ENCODE results near the gene YY1AP1. TPM values are rescaled to one million over a fixed set of nuclear protein-coding genes. Genes with fewer than 3 reads are reported as not detected.
"Not testable (repeated sequence)": the region's sequence is repeated elsewhere in the genome, so short reads cannot be mapped to it uniquely, and the experiment has no call there.

The YY1AP1 gene
- total RNA-seq, 2 experiments from 2014 or later: 59.6 to 76.0 TPM

- H3K27ac Mint-ChIP-seq; ATAC-seq; H3K27me3 Mint-ChIP-seq; DNase-seq; intact Hi-C loops (cut with DNase I, micrococcal nuclease); POLR2A ChIA-PET; CTCF ChIA-PET; H3K4me3 Mint-ChIP-seq; H3K9me3 Mint-ChIP-seq (ENCODE audit: low read depth): not testable (repeated sequence)
- H3K4me1 Mint-ChIP-seq: peaks cover 12% of the 10 kb centered on the region
- peaks cover 41% of the 10 kb centered on the region for H3K36me3 Mint-ChIP-seq (ENCODE audit: low read depth)
Observed at GRCh38 chr1:155711457-155711856, 22.9 kb upstream of the YY1AP1 start.

GRCh38 chr1:155709391-155709790 lies 20.8 kb upstream of the YY1AP1 start:
- Mint-ChIP-seq H3K4me1 (peaks cover 17% of the 10 kb centered on the region), H3K27me3 (no peaks in the 10 kb centered on the region), H3K4me3 (no peak overlapping the region), H3K36me3 (ENCODE audit: low read depth) (peaks cover 39% of the 10 kb centered on the region), H3K9me3 (ENCODE audit: low read depth) (no peaks in the 10 kb centered on the region), H3K27ac (no peak overlapping the region)
- ChIA-PET CTCF (interaction anchor here (0.7 kb wide), 1 partner anchor 55 kb away, joined by 3 read pairs; no protein-coding TSS in a partner anchor), POLR2A (no interaction called here)
- ATAC-seq (no peak), DNase-seq (no peak)
- intact Hi-C loops (cut with DNase I, micrococcal nuclease): no loop called here

- H3K4me3 Mint-ChIP-seq: no peak overlapping the region
- no peak for ATAC-seq
- no peaks in the 10 kb centered on the region for H3K9me3 Mint-ChIP-seq (ENCODE audit: low read depth)
- no peak for DNase-seq
- H3K27ac Mint-ChIP-seq: no peak overlapping the region
- POLR2A ChIA-PET: no interaction called here
- intact Hi-C loops (cut with DNase I, micrococcal nuclease): no loop called here
- CTCF ChIA-PET: interaction anchor here (1.2 kb wide), 1 partner anchor 10 kb away, joined by 5 read pairs; no protein-coding TSS in a partner anchor
- peaks cover 23% of the 10 kb centered on the region for H3K36me3 Mint-ChIP-seq (ENCODE audit: low read depth)
- no peaks in the 10 kb centered on the region for H3K27me3 Mint-ChIP-seq
- H3K4me1 Mint-ChIP-seq: peaks cover 29% of the 10 kb centered on the region
Observed at GRCh38 chr1:155706139-155706538, 17.6 kb upstream of the YY1AP1 start.

- H3K4me3 Mint-ChIP-seq; H3K27ac Mint-ChIP-seq; intact Hi-C loops (cut with DNase I, micrococcal nuclease); H3K27me3 Mint-ChIP-seq; POLR2A ChIA-PET; CTCF ChIA-PET; DNase-seq; H3K9me3 Mint-ChIP-seq (ENCODE audit: low read depth): not testable (repeated sequence)
- H3K36me3 Mint-ChIP-seq (ENCODE audit: low read depth): peaks cover 20% of the 10 kb centered on the region
- peaks cover 32% of the 10 kb centered on the region for H3K4me1 Mint-ChIP-seq
- ATAC-seq: peak; percentile 68
Observed at GRCh38 chr1:155704414-155704813, 15.8 kb upstream of the YY1AP1 start.

GRCh38 chr1:155703216-155703615 lies 14.6 kb upstream of the YY1AP1 start:
- no peaks in the 10 kb centered on the region for H3K9me3 Mint-ChIP-seq (ENCODE audit: low read depth)
- CTCF ChIA-PET: no interaction called here
- intact Hi-C loops (cut with DNase I, micrococcal nuclease): no loop called here
- POLR2A ChIA-PET: interaction anchor here (0.6 kb wide), 1 partner anchor 13 kb away, joined by 3 read pairs; no protein-coding TSS in a partner anchor
- ATAC-seq (no peak), DNase-seq (no peak)
- H3K4me1 Mint-ChIP-seq: peaks cover 41% of the 10 kb centered on the region
- peaks cover 21% of the 10 kb centered on the region for H3K36me3 Mint-ChIP-seq (ENCODE audit: low read depth)
- H3K27ac Mint-ChIP-seq: no peak overlapping the region
- H3K4me3 Mint-ChIP-seq: no peak overlapping the region
- no peaks in the 10 kb centered on the region for H3K27me3 Mint-ChIP-seq

GRCh38 chr1:155701675-155702074 lies 13.1 kb upstream of the YY1AP1 start:
- H3K27ac Mint-ChIP-seq; H3K9me3 Mint-ChIP-seq (ENCODE audit: low read depth); DNase-seq; H3K4me3 Mint-ChIP-seq; POLR2A ChIA-PET; H3K27me3 Mint-ChIP-seq; intact Hi-C loops (cut with DNase I, micrococcal nuclease); ATAC-seq; CTCF ChIA-PET: not testable (repeated sequence)
- Mint-ChIP-seq H3K36me3 (ENCODE audit: low read depth) (peaks cover 23% of the 10 kb centered on the region), H3K4me1 (peaks cover 39% of the 10 kb centered on the region)

- H3K27me3 Mint-ChIP-seq; H3K4me3 Mint-ChIP-seq; DNase-seq; intact Hi-C loops (cut with DNase I, micrococcal nuclease); H3K27ac Mint-ChIP-seq; POLR2A ChIA-PET; ATAC-seq; H3K9me3 Mint-ChIP-seq (ENCODE audit: low read depth): not testable (repeated sequence)
- H3K36me3 Mint-ChIP-seq (ENCODE audit: low read depth): peaks cover 34% of the 10 kb centered on the region
- CTCF ChIA-PET: interaction anchor here (1.0 kb wide), 1 partner anchor 18 kb away, joined by 3 read pairs; no protein-coding TSS in a partner anchor
- peaks cover 46% of the 10 kb centered on the region for H3K4me1 Mint-ChIP-seq
Observed at GRCh38 chr1:155699062-155699461, 10.5 kb upstream of the YY1AP1 start.

GRCh38 chr1:155698382-155699038 lies 9.9 kb upstream of the YY1AP1 start:
- peaks cover 34% of the 10 kb centered on the region for H3K36me3 Mint-ChIP-seq (ENCODE audit: low read depth)
- no peaks in the 10 kb centered on the region for H3K27me3 Mint-ChIP-seq
- H3K9me3 Mint-ChIP-seq (ENCODE audit: low read depth): no peaks in the 10 kb centered on the region
- ChIA-PET CTCF (interaction anchor here (0.6 kb wide), 1 partner anchor 407 kb away, joined by 3 read pairs; no protein-coding TSS in a partner anchor), POLR2A (no interaction called here)
- no peak for ATAC-seq
- DNase-seq: no peak
- H3K4me1 Mint-ChIP-seq: peaks cover 45% of the 10 kb centered on the region
- H3K27ac Mint-ChIP-seq: no peak overlapping the region
- intact Hi-C loops (cut with DNase I, micrococcal nuclease): no loop called here
- H3K4me3 Mint-ChIP-seq: no peak overlapping the region

GRCh38 chr1:155697616-155698015 lies 9.0 kb upstream of the YY1AP1 start:
- H3K27me3 Mint-ChIP-seq; H3K27ac Mint-ChIP-seq; H3K9me3 Mint-ChIP-seq (ENCODE audit: low read depth); intact Hi-C loops (cut with DNase I, micrococcal nuclease); H3K4me3 Mint-ChIP-seq; POLR2A ChIA-PET; ATAC-seq; DNase-seq: not testable (repeated sequence)
- CTCF ChIA-PET: interaction anchor here (1.2 kb wide), 1 partner anchor 12 kb away, joined by 3 read pairs; no protein-coding TSS in a partner anchor
- H3K4me1 Mint-ChIP-seq: peaks cover 40% of the 10 kb centered on the region
- peaks cover 34% of the 10 kb centered on the region for H3K36me3 Mint-ChIP-seq (ENCODE audit: low read depth)

GRCh38 chr1:155697046-155697445 lies 8.5 kb upstream of the YY1AP1 start:
- Mint-ChIP-seq H3K4me3 (no peak overlapping the region), H3K9me3 (ENCODE audit: low read depth) (no peaks in the 10 kb centered on the region), H3K27me3 (no peaks in the 10 kb centered on the region), H3K27ac (no peak overlapping the region), H3K4me1 (peaks cover 38% of the 10 kb centered on the region), H3K36me3 (ENCODE audit: low read depth) (peaks cover 34% of the 10 kb centered on the region)
- ATAC-seq (no peak), DNase-seq (no peak)
- ChIA-PET CTCF (interaction anchor here (1.2 kb wide), 1 partner anchor 12 kb away, joined by 3 read pairs; no protein-coding TSS in a partner anchor), POLR2A (no interaction called here)
- intact Hi-C loops (cut with DNase I, micrococcal nuclease): no loop called here

GRCh38 chr1:155696524-155696923 lies 8.0 kb upstream of the YY1AP1 start:
- Mint-ChIP-seq H3K27me3 (no peaks in the 10 kb centered on the region), H3K4me1 (peaks cover 38% of the 10 kb centered on the region), H3K4me3 (peak overlapping the region; percentile 75), H3K9me3 (ENCODE audit: low read depth) (no peaks in the 10 kb centered on the region), H3K36me3 (ENCODE audit: low read depth) (peaks cover 34% of the 10 kb centered on the region), H3K27ac (no peak overlapping the region)
- POLR2A ChIA-PET: no interaction called here
- ATAC-seq: no peak
- CTCF ChIA-PET: interaction anchor here (1.2 kb wide), 1 partner anchor 11 kb away, joined by 3 read pairs; no protein-coding TSS in a partner anchor
- intact Hi-C loops (cut with DNase I, micrococcal nuclease): no loop called here
- DNase-seq: no peak

- H3K4me1 Mint-ChIP-seq: peaks cover 38% of the 10 kb centered on the region
- H3K36me3 Mint-ChIP-seq (ENCODE audit: low read depth): peaks cover 34% of the 10 kb centered on the region
- no peaks in the 10 kb centered on the region for H3K9me3 Mint-ChIP-seq (ENCODE audit: low read depth)
- H3K27ac Mint-ChIP-seq: no peak overlapping the region
- no peaks in the 10 kb centered on the region for H3K27me3 Mint-ChIP-seq
- DNase-seq: no peak
- ATAC-seq: no peak
- ChIA-PET POLR2A (no interaction called here), CTCF (interaction anchor here (1.0 to 1.1 kb wide), 3 partner anchors 10 to 15 kb away, joined by 3 to 4 read pairs (median 3); no protein-coding TSS in a partner anchor)
- peak overlapping the region; percentile 75 for H3K4me3 Mint-ChIP-seq
- intact Hi-C loops (cut with DNase I, micrococcal nuclease): no loop called here
Observed at GRCh38 chr1:155695608-155696007, 7.0 kb upstream of the YY1AP1 start.
